Activated naive CD8-positive, alpha-beta T cell treated with anti-CD3 and anti-CD28 coated beads for 36 hours (primary cell): Measurements from ENCODE around the gene HOXC12. TPM values are rescaled to one million over a fixed set of nuclear protein-coding genes. Genes with fewer than 3 reads are reported as not detected.

Experiments used
- DNase-seq: peaks from one replicate; pipeline ENCODE4 v3.0.0; 2021
- H3K27ac Mint-ChIP-seq: one replicate; pipeline ENCODE4 v1.8.0; 2022; ENCODE audit warnings: mild to moderate bottlenecking, moderate library complexity, mixed read lengths
- H3K27me3 Mint-ChIP-seq: one replicate; pipeline ENCODE4 v1.8.0; 2022; ENCODE audit warnings: mild to moderate bottlenecking, mixed read lengths
- H3K36me3 Mint-ChIP-seq: one replicate; pipeline ENCODE4 v1.8.0; 2021; ENCODE audit warnings: mild to moderate bottlenecking, mixed read lengths
- H3K4me1 Mint-ChIP-seq: one replicate; pipeline ENCODE4 v1.8.0; 2021; ENCODE audit warnings: mixed read lengths
- H3K4me3 Mint-ChIP-seq: one replicate; pipeline ENCODE4 v1.8.0; 2022; ENCODE audit warnings: mild to moderate bottlenecking, moderate library complexity, mixed read lengths
- H3K9me3 Mint-ChIP-seq: one replicate; pipeline ENCODE4 v1.8.0; 2022; ENCODE audit warnings: mixed read lengths
- total RNA-seq, 2 experiments: library from RNA; stranded (reverse); gene quantifications; one replicate each; pipeline ENCODE4 v1.2.3, GENCODE V29; 2021

HOXC12 gene
- total RNA-seq, 2 experiments from 2014 or later: not detected

GRCh38 chr12:53998110-53998899, 43.6 kb downstream of the HOXC12 start:
- no peaks in the 10 kb centered on the region for H3K9me3 Mint-ChIP-seq
- H3K4me1 Mint-ChIP-seq: peaks cover 36% of the 10 kb centered on the region
- peaks cover 98% of the 10 kb centered on the region for H3K27me3 Mint-ChIP-seq
- H3K27ac Mint-ChIP-seq: no peak overlapping the region
- peaks cover 3% of the 10 kb centered on the region for H3K36me3 Mint-ChIP-seq
- no peak for DNase-seq
- H3K4me3 Mint-ChIP-seq: no peak overlapping the region

GRCh38 chr12:53998900-53999236, 44.2 kb downstream of the HOXC12 start:
- Mint-ChIP-seq H3K27me3 (peaks cover 98% of the 10 kb centered on the region), H3K4me1 (peaks cover 35% of the 10 kb centered on the region), H3K9me3 (no peaks in the 10 kb centered on the region), H3K4me3 (no peak overlapping the region), H3K36me3 (peaks cover 3% of the 10 kb centered on the region), H3K27ac (no peak overlapping the region)
- DNase-seq: no peak

GRCh38 chr12:53999559-54000115, 44.9 kb downstream of the HOXC12 start:
- no peak overlapping the region for H3K27ac Mint-ChIP-seq
- H3K9me3 Mint-ChIP-seq: no peaks in the 10 kb centered on the region
- no peak for DNase-seq
- H3K27me3 Mint-ChIP-seq: peaks cover 98% of the 10 kb centered on the region
- peak overlapping the region; percentile 45 for H3K4me3 Mint-ChIP-seq
- H3K4me1 Mint-ChIP-seq: peaks cover 31% of the 10 kb centered on the region
- H3K36me3 Mint-ChIP-seq: peaks cover 2% of the 10 kb centered on the region

- Mint-ChIP-seq H3K27me3 (peaks cover 98% of the 10 kb centered on the region), H3K4me1 (peaks cover 29% of the 10 kb centered on the region), H3K9me3 (no peaks in the 10 kb centered on the region), H3K27ac (no peak within 1 kb of the TSS), H3K4me3 (peak within 1 kb of the TSS; percentile 45), H3K36me3 (peaks cover 2% of the 10 kb centered on the region)
- no peak for DNase-seq
Observed at GRCh38 chr12:54000116-54001114, 45.7 kb downstream of the HOXC12 start, which contains the start of gene HOXC9. TSS of gene HOXC9 (plus strand) at chr12:54000161. CDS start at chr12:54000189, 28 bp downstream.

GRCh38 chr12:54001283-54002187, 46.8 kb downstream of the HOXC12 start:
- Mint-ChIP-seq H3K4me1 (peaks cover 28% of the 10 kb centered on the region), H3K9me3 (no peaks in the 10 kb centered on the region), H3K27me3 (peaks cover 98% of the 10 kb centered on the region), H3K4me3 (no peak overlapping the region), H3K36me3 (no peaks in the 10 kb centered on the region), H3K27ac (no peak overlapping the region)
- DNase-seq: no peak

GRCh38 chr12:54002278-54002914, 47.7 kb downstream of the HOXC12 start:
- H3K4me3 Mint-ChIP-seq: no peak overlapping the region

GRCh38 chr12:54002915-54003389, 48.2 kb downstream of the HOXC12 start:
- DNase-seq: no peak

More at GRCh38 chr12:54002278-54002914, 47.7 kb downstream of the HOXC12 start:
- Mint-ChIP-seq H3K27ac (no peak overlapping the region), H3K9me3 (no peaks in the 10 kb centered on the region), H3K36me3 (no peaks in the 10 kb centered on the region), H3K27me3 (peaks cover 100% of the 10 kb centered on the region), H3K4me1 (peaks cover 27% of the 10 kb centered on the region)
- DNase-seq: no peak

GRCh38 chr12:54003625-54004024, 48.9 kb downstream of the HOXC12 start:
- Mint-ChIP-seq H3K4me1 (peaks cover 20% of the 10 kb centered on the region), H3K36me3 (no peaks in the 10 kb centered on the region), H3K27ac (no peak overlapping the region), H3K27me3 (peaks cover 100% of the 10 kb centered on the region), H3K9me3 (no peaks in the 10 kb centered on the region), H3K4me3 (no peak overlapping the region)
- no peak for DNase-seq

More at GRCh38 chr12:54002915-54003389, 48.2 kb downstream of the HOXC12 start:
- Mint-ChIP-seq H3K27ac (no peak overlapping the region), H3K4me1 (peaks cover 24% of the 10 kb centered on the region), H3K9me3 (no peaks in the 10 kb centered on the region), H3K36me3 (no peaks in the 10 kb centered on the region), H3K4me3 (no peak overlapping the region), H3K27me3 (peaks cover 100% of the 10 kb centered on the region)

- no peak for DNase-seq
- Mint-ChIP-seq H3K36me3 (no peaks in the 10 kb centered on the region), H3K4me3 (no peak overlapping the region), H3K9me3 (no peaks in the 10 kb centered on the region), H3K27me3 (peaks cover 99% of the 10 kb centered on the region), H3K27ac (no peak overlapping the region), H3K4me1 (peaks cover 19% of the 10 kb centered on the region)
Observed at GRCh38 chr12:54004063-54004840, 49.5 kb downstream of the HOXC12 start.

GRCh38 chr12:54004841-54005530, 50.3 kb downstream of the HOXC12 start:
- no peak overlapping the region for H3K27ac Mint-ChIP-seq
- peaks cover 20% of the 10 kb centered on the region for H3K4me1 Mint-ChIP-seq
- no peak overlapping the region for H3K4me3 Mint-ChIP-seq
- no peak for DNase-seq
- H3K36me3 Mint-ChIP-seq: no peaks in the 10 kb centered on the region
- H3K9me3 Mint-ChIP-seq: no peaks in the 10 kb centered on the region
- H3K27me3 Mint-ChIP-seq: peaks cover 99% of the 10 kb centered on the region

GRCh38 chr12:54005531-54005852, 50.8 kb downstream of the HOXC12 start:
- no peaks in the 10 kb centered on the region for H3K9me3 Mint-ChIP-seq
- no peak for DNase-seq
- peaks cover 21% of the 10 kb centered on the region for H3K4me1 Mint-ChIP-seq
- no peaks in the 10 kb centered on the region for H3K36me3 Mint-ChIP-seq
- peaks cover 99% of the 10 kb centered on the region for H3K27me3 Mint-ChIP-seq
- H3K4me3 Mint-ChIP-seq: no peak overlapping the region
- H3K27ac Mint-ChIP-seq: no peak overlapping the region

GRCh38 chr12:54005853-54006558, 51.3 kb downstream of the HOXC12 start:
- Mint-ChIP-seq H3K4me1 (peaks cover 23% of the 10 kb centered on the region), H3K9me3 (no peaks in the 10 kb centered on the region), H3K27me3 (peaks cover 99% of the 10 kb centered on the region), H3K4me3 (peak overlapping the region; percentile 67), H3K27ac (no peak overlapping the region), H3K36me3 (no peaks in the 10 kb centered on the region)
- peak; percentile 78 for DNase-seq
